ENCODE data around the gene KRT17.
"Not testable (repeated sequence)": the region's sequence is repeated elsewhere in the genome, so short reads cannot be mapped to it uniquely, and the experiment has no call there.

Gene KRT17

DNA sequence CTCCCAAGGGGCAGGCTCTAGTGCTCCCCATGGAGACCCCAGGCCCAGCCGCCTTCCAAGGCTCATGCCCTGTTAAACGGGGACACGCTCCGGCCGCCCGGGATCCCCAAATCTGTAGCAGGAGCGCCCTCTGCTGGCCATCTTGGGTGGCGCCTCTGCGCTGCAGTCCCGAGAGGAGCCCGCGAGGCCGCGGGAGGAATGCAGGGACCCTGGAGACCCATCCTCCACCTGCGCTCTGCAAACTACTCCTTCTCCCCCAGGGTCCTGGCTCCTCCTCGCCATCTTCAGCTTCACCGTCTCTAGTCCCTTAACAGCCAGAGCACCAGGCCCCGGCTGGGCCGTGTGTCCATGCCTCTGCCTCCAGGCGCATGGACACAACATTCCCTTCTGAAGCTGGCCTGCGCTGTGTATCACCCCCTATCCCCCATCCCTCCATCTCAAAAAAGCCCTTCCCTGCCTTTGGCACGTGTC is 23.6 kb upstream of the KRT17 start:
- H3K9ac ChIP-seq: peak overlapping the region; percentile 32; the same call in 1 of the 2 replicates
- H3K4me1 ChIP-seq: peaks cover 11% of the 10 kb centered on the region
- no peaks in the 10 kb centered on the region for H4K20me1 ChIP-seq
- peak overlapping the region; percentile 61 for H3K4me3 ChIP-seq
- H3K4me2 ChIP-seq: peak overlapping the region; percentile 94
- no peaks in the 10 kb centered on the region for H3K9me3 ChIP-seq
- H3K27me3 ChIP-seq: no peaks in the 10 kb centered on the region
- no peak for TF ChIP-seq Cebpa-rat (IDR thresholded peaks at IDR 0.05)
- H3K36me3 ChIP-seq: no peaks in the 10 kb centered on the region
- H3K27ac ChIP-seq: no peak overlapping the region

DNA sequence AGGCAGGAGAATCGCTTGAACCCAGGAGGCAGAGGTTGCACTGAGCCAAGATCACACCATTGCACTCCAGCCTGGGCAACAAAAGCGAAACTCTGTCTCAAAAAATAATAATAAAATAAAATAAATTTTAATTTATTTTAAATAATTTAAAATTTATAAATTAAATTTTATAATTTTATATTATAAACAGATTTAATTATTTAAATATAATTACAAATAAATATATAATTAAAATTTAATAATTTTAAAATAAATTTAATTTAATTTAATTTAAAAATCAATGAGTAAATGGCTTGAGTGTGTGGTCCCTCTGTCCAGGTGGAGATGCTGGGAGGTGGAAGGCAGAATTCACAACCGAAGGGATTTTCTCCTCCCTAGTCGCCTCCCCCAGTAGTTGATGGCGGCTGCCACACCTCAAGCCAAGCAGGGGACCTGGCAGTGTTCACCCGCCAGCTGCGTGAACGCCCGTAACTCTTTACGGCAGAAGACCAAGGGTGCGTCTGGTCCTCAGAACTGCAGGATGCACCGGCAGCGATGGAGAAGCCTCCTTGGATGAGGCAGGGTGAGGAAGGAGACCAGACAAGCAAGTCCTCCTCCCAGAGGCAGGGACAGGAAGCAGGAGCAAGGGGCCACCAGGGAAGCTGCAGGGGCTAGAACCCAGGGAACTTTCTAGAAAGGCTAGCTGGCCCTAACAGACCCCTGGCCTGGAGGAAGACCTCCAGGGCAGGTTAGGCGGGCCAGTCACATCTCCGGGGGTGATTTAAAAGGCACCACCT is 22.9 kb upstream of the KRT17 start:
- Histone ChIP-seq H3K9ac (no peak overlapping the region), H3K27me3 (no peaks in the 10 kb centered on the region), H3K9me3 (no peaks in the 10 kb centered on the region), H3K4me1 (peaks cover 11% of the 10 kb centered on the region), H4K20me1 (no peaks in the 10 kb centered on the region), H3K36me3 (no peaks in the 10 kb centered on the region), H3K4me2 (no peak overlapping the region; the same call in 1 of the 2 replicates), H3K4me3 (no peak overlapping the region), H3K27ac (no peak overlapping the region)
- TF ChIP-seq Cebpa-rat (IDR thresholded peaks at IDR 0.05): no peak

DNA sequence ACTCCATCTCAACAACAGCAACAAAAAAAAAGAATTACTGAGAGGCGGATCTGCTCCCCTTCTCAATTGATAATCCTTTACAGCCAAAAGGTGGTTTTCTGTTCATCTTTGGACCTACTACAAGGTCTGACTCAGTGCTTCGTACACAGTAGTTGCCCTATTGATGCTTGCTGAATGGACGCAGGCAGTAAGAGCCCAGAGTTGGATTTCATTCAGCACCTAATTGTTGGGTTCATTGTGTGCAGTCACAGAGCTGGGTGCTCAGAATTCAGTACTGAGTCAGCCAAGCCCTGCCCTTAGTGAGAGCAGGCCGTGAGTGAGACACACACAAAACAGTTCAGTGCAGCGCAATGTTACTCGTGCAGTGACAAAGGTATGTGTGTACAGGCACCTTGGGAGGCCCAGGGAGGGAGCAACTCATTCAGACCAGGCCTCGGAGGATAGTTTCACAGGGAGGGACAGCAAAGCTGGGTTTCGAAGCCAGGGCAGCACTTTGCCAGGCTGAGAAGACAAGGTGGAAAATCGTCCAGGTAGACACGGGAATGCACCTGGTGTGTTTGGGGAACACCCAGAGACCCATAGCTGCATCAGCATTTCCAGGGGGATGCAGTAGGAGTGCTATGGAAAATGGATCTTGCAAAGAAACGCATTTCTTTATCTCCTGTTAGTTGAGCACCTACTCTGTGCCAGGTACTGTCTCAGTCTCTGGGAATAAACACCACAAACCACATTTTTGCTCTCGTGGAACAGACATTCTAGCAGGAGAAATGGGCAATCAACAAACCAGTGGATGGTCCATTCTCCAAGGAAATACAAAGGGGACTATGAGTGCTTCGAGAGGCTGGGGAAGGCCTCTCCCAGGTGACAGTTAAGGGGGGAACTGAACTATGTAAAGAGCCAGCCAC is 18.1 kb upstream of the KRT17 start:
- Histone ChIP-seq H3K4me3 (no peak overlapping the region), H4K20me1 (no peaks in the 10 kb centered on the region), H3K9ac (no peak overlapping the region)

DNA sequence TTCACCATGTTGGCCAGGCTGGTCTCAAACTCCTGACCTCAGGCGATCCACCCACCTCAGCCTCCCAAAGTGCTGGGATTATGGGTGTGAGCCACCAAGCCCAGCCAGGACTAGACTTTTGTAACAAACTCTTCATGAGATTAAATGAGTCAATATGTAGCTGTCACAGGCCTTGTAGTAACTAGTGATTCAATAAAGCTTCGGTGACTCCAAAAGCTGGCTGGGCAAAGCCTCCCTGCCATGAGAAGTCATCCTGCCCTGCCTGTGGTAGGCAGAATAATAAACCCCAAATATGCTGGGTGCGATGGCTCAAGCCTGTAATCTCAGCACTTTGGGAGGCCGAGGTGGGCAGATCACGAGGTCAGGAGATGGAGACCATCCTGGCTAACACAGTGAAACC is 16.2 kb upstream of the KRT17 start:
- not testable (repeated sequence) for H3K4me2 ChIP-seq, H3K4me1 ChIP-seq, H3K4me3 ChIP-seq, H3K9ac ChIP-seq, H3K9me3 ChIP-seq, H3K27ac ChIP-seq, H3K36me3 ChIP-seq, H3K27me3 ChIP-seq, H4K20me1 ChIP-seq

More for the DNA sequence above, 18.1 kb upstream of the KRT17 start:
- Histone ChIP-seq H3K27me3 (no peaks in the 10 kb centered on the region), H3K27ac (no peak overlapping the region), H3K36me3 (no peaks in the 10 kb centered on the region), H3K4me1 (peaks cover 1% of the 10 kb centered on the region; the same call in 1 of the 2 replicates), H3K9me3 (no peaks in the 10 kb centered on the region), H3K4me2 (no peak overlapping the region)
- TF ChIP-seq Cebpa-rat (IDR thresholded peaks at IDR 0.05): no peak

DNA sequence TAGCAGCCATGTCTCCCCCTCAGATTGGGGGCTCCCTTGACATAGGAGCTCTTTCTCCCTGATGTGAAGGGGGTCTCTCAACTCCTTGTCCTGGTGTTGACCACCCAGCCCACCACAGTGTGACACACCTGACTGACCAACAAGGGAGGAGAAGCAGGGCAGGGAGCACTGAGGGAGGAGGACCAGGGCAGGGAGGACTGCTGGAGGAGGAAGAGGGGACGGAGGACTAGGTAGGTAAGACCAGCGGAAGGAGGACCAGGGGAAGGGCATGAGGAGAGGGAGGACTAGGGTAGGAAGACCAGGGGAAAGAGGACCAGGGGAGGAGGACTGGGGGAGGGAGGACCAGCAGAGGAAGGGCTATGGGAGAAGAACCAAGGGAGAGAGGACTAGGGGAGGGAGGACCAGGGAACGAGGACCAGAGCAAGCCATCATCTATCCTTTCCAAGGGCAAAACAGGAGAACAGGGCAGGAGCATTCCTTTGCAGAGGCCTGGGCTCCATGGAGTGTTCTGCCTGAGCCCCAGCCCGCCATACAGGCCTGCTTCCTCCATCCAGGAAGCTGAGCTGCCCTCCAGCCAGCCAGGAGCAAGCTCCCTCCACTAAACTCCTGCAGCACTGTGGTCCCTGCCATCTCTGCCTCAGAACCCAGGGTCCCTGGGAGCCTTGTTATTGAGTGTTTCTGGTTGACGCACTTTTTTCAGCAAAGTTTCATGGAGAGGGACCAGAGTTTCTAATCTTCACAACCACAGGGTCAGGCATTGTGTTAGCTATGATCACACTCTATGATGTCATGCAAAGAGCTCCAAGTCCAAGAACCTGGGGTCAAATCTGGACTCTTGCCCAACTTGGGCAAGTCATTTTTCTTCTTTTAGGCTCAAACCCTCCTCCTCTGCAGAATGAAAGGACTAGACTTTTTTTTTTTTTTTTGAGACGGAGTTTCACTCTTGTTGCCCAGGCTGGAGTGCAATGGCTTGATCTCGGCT is 15.4 kb upstream of the KRT17 start:
- H3K9ac ChIP-seq: no peak overlapping the region
- H3K4me1 ChIP-seq: no peaks in the 10 kb centered on the region
- H3K36me3 ChIP-seq: no peaks in the 10 kb centered on the region
- no peak overlapping the region for H3K4me2 ChIP-seq
- no peak overlapping the region for H3K27ac ChIP-seq
- no peak for TF ChIP-seq Cebpa-rat (IDR thresholded peaks at IDR 0.05)
- no peaks in the 10 kb centered on the region for H4K20me1 ChIP-seq
- no peaks in the 10 kb centered on the region for H3K27me3 ChIP-seq
- H3K9me3 ChIP-seq: no peaks in the 10 kb centered on the region
- H3K4me3 ChIP-seq: no peak overlapping the region

DNA sequence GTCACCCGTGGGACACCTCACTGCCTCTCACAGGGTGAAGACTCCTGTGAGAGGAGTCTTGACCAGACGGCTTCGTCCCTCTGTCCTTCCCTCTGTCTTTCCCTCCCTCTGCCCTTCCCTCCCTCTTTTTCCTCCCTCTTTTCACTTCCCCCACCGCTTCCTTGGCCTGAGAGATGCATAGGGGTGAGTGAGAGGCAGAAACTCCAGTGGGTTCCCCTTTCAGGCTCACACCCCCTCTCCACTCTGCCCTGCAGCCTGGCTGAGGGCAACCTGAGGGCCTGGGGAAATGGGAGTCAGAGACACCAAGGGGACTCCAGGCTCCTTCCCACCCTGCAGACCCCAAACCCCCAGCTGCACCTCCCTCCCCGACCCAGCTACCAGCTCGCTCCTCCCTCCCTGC is 14.6 kb upstream of the KRT17 start:
- no peaks in the 10 kb centered on the region for H3K27me3 ChIP-seq
- no peak overlapping the region for H3K9ac ChIP-seq
- TF ChIP-seq Cebpa-rat (IDR thresholded peaks at IDR 0.05): no peak
- no peaks in the 10 kb centered on the region for H4K20me1 ChIP-seq
- H3K9me3 ChIP-seq: no peaks in the 10 kb centered on the region
- no peak overlapping the region for H3K27ac ChIP-seq
- no peak overlapping the region for H3K4me2 ChIP-seq
- no peaks in the 10 kb centered on the region for H3K4me1 ChIP-seq
- no peak overlapping the region for H3K4me3 ChIP-seq
- H3K36me3 ChIP-seq: no peaks in the 10 kb centered on the region

DNA sequence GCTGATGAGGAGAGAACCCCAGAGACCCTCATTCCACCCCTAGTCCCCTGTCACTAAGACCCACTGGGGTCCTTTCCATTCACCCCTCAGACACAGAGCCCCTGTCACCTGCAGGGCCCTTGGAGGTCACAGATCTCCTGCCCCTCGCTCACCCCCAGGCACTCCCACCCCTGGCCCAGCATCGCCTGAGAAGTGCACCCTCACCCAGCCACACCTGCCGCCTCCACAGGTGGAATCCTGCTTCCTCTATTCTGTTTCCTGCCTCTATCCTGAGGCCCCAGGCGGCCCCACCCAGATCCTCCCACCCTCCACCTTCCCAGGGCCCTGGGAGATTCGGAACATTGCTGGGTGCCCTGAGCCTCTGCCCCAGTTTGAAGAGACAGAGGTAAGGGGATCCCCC is 13.8 kb upstream of the KRT17 start:
- H3K4me3 ChIP-seq: no peak overlapping the region

DNA sequence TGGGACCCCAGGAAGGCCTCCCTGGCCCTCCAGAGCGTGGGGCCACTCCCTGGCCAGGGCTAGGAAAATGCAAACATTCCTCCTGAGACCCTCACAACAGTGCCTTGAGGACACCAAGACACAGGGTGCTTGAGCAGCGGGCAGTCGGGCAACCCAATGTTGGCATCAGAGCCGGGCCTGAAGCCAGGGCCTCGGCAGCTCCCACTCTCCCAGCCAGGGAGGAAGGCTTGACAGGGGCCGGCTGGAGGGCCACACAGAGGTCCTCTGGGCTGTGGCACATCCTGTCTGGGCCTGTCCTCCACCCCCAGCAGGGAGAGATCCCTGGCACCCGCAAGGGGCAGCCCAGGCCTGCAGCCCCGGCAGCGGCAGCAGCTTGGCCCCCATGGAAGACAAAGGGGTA is 12.3 kb upstream of the KRT17 start:
- no peak overlapping the region for H3K9ac ChIP-seq
- H3K36me3 ChIP-seq: no peaks in the 10 kb centered on the region
- H3K4me2 ChIP-seq: no peak overlapping the region
- H3K4me1 ChIP-seq: no peaks in the 10 kb centered on the region
- H3K9me3 ChIP-seq: no peaks in the 10 kb centered on the region
- H4K20me1 ChIP-seq: no peaks in the 10 kb centered on the region
- H3K4me3 ChIP-seq: no peak overlapping the region
- H3K27me3 ChIP-seq: no peaks in the 10 kb centered on the region
- no peak overlapping the region for H3K27ac ChIP-seq
- no peak for TF ChIP-seq Cebpa-rat (IDR thresholded peaks at IDR 0.05)

More for the DNA sequence above, 13.8 kb upstream of the KRT17 start:
- Histone ChIP-seq H3K27me3 (no peaks in the 10 kb centered on the region), H3K9me3 (no peaks in the 10 kb centered on the region), H3K9ac (no peak overlapping the region), H3K4me1 (no peaks in the 10 kb centered on the region), H3K4me2 (no peak overlapping the region), H3K36me3 (no peaks in the 10 kb centered on the region), H3K27ac (no peak overlapping the region), H4K20me1 (no peaks in the 10 kb centered on the region)
- TF ChIP-seq Cebpa-rat (IDR thresholded peaks at IDR 0.05): no peak
